Ovary (tissue), 9 donors: ENCODE results near the gene RGR. TPM values are rescaled to one million over a fixed set of nuclear protein-coding genes. Genes with fewer than 3 reads are reported as not detected.

Source experiments
- DNase-seq, 5 donors: peaks; one replicate each; pipeline ENCODE4 v3.0.0-alpha.2; 2019 to 2020
- H3K27ac ChIP-seq, 2 donors: fragments of 200-600 bp; one replicate each; pipeline versions ENCODE4 v1.5.1 to v1.8.0; 2019 to 2022
- H3K27me3 ChIP-seq: fragments of 200-600 bp; one replicate; pipeline ENCODE4 v1.8.0; 2022
- H3K36me3 ChIP-seq: fragments of 200-600 bp; sonication (generic); one replicate; pipeline ENCODE4 v1.5.1; 2019
- H3K4me1 ChIP-seq: one replicate; pipeline ENCODE4 v1.8.1; 2013; ENCODE audit warnings: mild to moderate bottlenecking, moderate library complexity; ENCODE audit not compliant: insufficient read depth
- H3K4me3 ChIP-seq: fragments of 200-600 bp; sonication (generic); one replicate; pipeline ENCODE4 v1.5.1; 2017
- H3K9me3 ChIP-seq, 2 donors: fragments of 200-600 bp in 1 of 2; sonication (generic) in 1 of 2; one replicate each; pipeline versions ENCODE4 v1.5.1 to v1.8.1; 2013 to 2019; ENCODE audit warnings: mild to moderate bottlenecking in 1 of 2, moderate library complexity in 1 of 2
- CTCF ChIP-seq, 3 donors: fragments of 450-650 bp in 2 of 3; fragments of 200-600 bp in 1 of 3; IDR thresholded peaks; one replicate each; pipeline versions ENCODE4 v1.5.1 to v1.8.0; 2016 to 2022; ENCODE audit warnings: antibody characterized with exemption in 3 of 3, mild to moderate bottlenecking in 1 of 3
- EP300 ChIP-seq: sonication (generic); formaldehyde crosslinking; IDR thresholded peaks from one replicate; pipeline ENCODE4 v1.6.1; 2017; ENCODE audit warnings: antibody characterized with exemption
- POLR2A ChIP-seq: fragments of 450-650 bp; IDR thresholded peaks from one replicate; pipeline ENCODE4 v1.6.1; 2017; ENCODE audit warnings: antibody characterized with exemption, mild to moderate bottlenecking, moderate library complexity
- WGBS, 3 donors: extraction: QIAGEN DNeasy Blood & Tissue Kit in 1 of 3; methylation state at CpG; one replicate each; pipeline versions ENCODE4 v1.1.5 to v1.1.7; 2013 to 2017; 5-methylcytosine and 5-hydroxymethylcytosine counted together
- intact Hi-C, 4 donors: fragments of 100-400 bp; cut with DNase I; formaldehyde crosslinking; loops; one replicate each; pipeline versions ENCODE4 v1.11.0 to v1.15.1; 2022 to 2023
- polyA plus RNA-seq, 2 donors: library from polyadenylated mRNA; stranded (reverse); fragments of 200-250 nt in 1 of 2; fragments of 350-450 nt in 1 of 2; fragmentation: Illumina TruSeq in 1 of 2; extraction: RNeasy Lipid Tissue Mini Kit (QIAGEN cat#74804) in 1 of 2; gene quantifications; one replicate each; pipeline ENCODE4 v1.2.3, GENCODE V29; 2013 to 2014
- total RNA-seq, 7 donors: library from RNA; depleted of rRNA in 2 of 7; stranded (reverse); fragments of >200 nt in 2 of 7; fragmentation: NEBNext Ultra II Directional in 3 of 7; extraction: Animal tissue kit (Norgen Biotek cat#: 25700) in 3 of 7; gene quantifications; one replicate each; pipeline versions ENCODE4 v1.1.0 to v1.2.4, GENCODE V29; 2016 to 2023
- donor health status: DM: no; HTN: no; CAD: no; lungs with moderate emphysema.
- donor health status: DM: no; HTN: no; CAD: no.
- donor health status: Bipolar disorder and iron deficiency.
- donor health status: DM: yes; HTN: yes; CAD: no.
- donor health status: DM: no; HTN: no; CAD: no.
- donor health status: DM: yes; HTN: yes; CAD: no.

The RGR gene
- total and polyA plus RNA-seq, 9 donors, result not detected

- Histone ChIP-seq H3K36me3 (no peaks in the 10 kb centered on the region), H3K4me3 (no peak overlapping the region), H3K27me3 (no peaks in the 10 kb centered on the region), H3K9me3 (no peaks in the 10 kb centered on the region), H3K27ac (no peak overlapping the region), H3K4me1 (no peaks in the 10 kb centered on the region)
- no peak for TF ChIP-seq EP300
- TF ChIP-seq POLR2A, result no peak
- 86 to 92% (median 87%) methylated on average over 6 of the region's 6 CpGs for WGBS, 3 donors
- DNase-seq, result no peak
- intact Hi-C loops, result no loop called here
Observed at GRCh38 chr10:84236807-84237198, 8.1 kb upstream of the RGR start.

- no peaks in the 10 kb centered on the region for H3K27me3 ChIP-seq
- intact Hi-C loops, result no loop called here
- TF ChIP-seq POLR2A (no peak), CTCF (IDR thresholded peaks at IDR 0.05) (no peak), EP300 (no peak)
- WGBS, 3 donors, result 38 to 61% (median 40%) methylated on average over 39 to 52 of the region's 52 CpGs
- H3K4me1 ChIP-seq, result no peaks in the 10 kb centered on the region
- no peaks in the 10 kb centered on the region for H3K9me3 ChIP-seq
- no peaks in the 10 kb centered on the region for H3K36me3 ChIP-seq
- H3K27ac ChIP-seq, result no peak overlapping the region
- H3K4me3 ChIP-seq, result no peak overlapping the region
- DNase-seq, result no peak
Observed at GRCh38 chr10:84237199-84238051, 7.4 kb upstream of the RGR start.

GRCh38 chr10:84238909-84239308, 5.9 kb upstream of the RGR start:
- no peaks in the 10 kb centered on the region for H3K36me3 ChIP-seq
- no peak overlapping the region for H3K27ac ChIP-seq
- TF ChIP-seq POLR2A, result no peak
- TF ChIP-seq CTCF (IDR thresholded peaks at IDR 0.05), result no peak
- no peak for TF ChIP-seq EP300
- WGBS, 3 donors, result 81 to 85% (median 83%) methylated on average over 3 of the region's 3 CpGs
- intact Hi-C loops, result no loop called here
- no peaks in the 10 kb centered on the region for H3K27me3 ChIP-seq
- H3K4me1 ChIP-seq, result no peaks in the 10 kb centered on the region
- no peak overlapping the region for H3K4me3 ChIP-seq
- H3K9me3 ChIP-seq, result no peaks in the 10 kb centered on the region
- no peak for DNase-seq

- Histone ChIP-seq H3K27me3 (no peaks in the 10 kb centered on the region), H3K4me3 (no peak within 1 kb of the TSS), H3K4me1 (no peaks in the 10 kb centered on the region), H3K36me3 (no peaks in the 10 kb centered on the region), H3K27ac (no peak within 1 kb of the TSS), H3K9me3 (no peaks in the 10 kb centered on the region)
- 83 to 89% (median 85%) methylated on average over 12 to 13 of the region's 13 CpGs for WGBS, 3 donors
- no peak for DNase-seq
- TF ChIP-seq EP300 (no peak), CTCF (IDR thresholded peaks at IDR 0.05) (no peak), POLR2A (no peak)
- intact Hi-C loops, result no loop called here
Observed at GRCh38 chr10:84241185-84241790, 3.6 kb upstream of the RGR start, which contains the start of gene LRIT1. Gene LRIT1, minus strand, starts transcription at chr10:84241546. Its CDS starts 107 bp downstream, at chr10:84241439.

- Histone ChIP-seq H3K9me3 (no peaks in the 10 kb centered on the region), H3K27me3 (no peaks in the 10 kb centered on the region), H3K4me1 (no peaks in the 10 kb centered on the region), H3K27ac (no peak overlapping the region), H3K36me3 (no peaks in the 10 kb centered on the region), H3K4me3 (no peak overlapping the region)
- TF ChIP-seq EP300 (no peak), CTCF (IDR thresholded peaks at IDR 0.05) (no peak), POLR2A (no peak)
- no peak for DNase-seq
- WGBS, 3 donors, result 89 to 92% (median 91%) methylated on average over 3 of the region's 3 CpGs
- intact Hi-C loops, result no loop called here
Observed at GRCh38 chr10:84243759-84244158, 1.1 kb upstream of the RGR start.
